ENCODE results near the gene TOM1L2.

TOM1L2 gene

DNA sequence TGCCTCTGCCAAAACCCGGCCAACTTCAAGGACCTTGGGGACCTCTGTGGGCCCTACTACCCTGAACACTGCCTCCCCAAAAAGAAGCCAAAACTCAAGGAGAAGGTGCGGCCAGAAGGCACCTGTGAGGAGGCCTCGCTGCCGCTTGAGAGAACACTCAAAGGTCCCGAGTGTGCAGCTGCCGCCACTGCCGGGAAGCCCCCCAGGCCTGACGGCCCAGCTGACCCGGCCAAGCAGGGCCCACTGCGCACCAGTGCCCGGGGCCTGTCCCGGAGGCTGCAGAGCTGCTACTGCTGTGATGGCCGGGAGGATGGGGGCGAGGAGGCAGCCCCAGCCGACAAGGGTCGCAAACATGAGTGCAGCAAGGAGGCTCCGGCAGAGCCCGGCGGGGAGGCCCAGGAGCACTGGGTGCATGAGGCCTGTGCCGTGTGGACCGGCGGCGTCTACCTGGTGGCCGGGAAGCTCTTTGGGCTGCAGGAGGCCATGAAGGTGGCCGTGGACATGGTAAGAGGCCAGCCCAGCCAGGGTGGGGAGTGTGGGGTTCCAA lies 174.1 kb downstream of the TOM1L2 start:
- no peak for DNase-seq

DNA sequence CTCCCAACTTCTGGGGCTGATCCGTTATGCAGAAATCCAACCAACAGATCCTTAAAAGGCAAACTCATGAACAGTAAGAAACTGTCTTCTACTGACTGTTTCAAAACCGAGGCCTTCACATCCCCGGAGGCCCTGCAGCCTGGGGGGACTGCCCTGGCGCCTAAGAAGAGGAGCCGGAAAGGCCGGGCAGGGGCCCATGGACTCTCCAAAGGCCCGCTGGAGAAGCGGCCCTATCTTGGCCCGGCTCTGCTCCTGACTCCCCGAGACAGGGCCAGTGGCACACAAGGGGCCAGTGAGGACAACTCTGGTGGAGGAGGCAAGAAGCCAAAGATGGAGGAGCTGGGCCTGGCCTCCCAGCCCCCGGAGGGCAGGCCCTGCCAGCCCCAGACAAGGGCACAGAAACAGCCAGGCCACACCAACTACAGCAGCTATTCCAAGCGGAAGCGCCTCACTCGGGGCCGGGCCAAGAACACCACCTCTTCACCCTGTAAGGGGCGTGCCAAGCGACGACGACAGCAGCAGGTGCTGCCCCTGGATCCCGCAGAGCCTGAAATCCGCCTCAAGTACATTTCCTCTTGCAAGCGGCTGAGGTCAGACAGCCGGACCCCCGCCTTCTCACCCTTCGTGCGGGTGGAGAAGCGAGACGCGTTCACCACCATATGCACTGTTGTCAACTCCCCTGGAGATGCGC lies 174.9 kb downstream of the TOM1L2 start:
- DNase-seq = no peak

- no peak for DNase-seq
Measured at GRCh38 chr17:17796787-17797061, 175.5 kb downstream of the TOM1L2 start.

- no peak for DNase-seq
Measured at GRCh38 chr17:17795946-17796786, 176.0 kb downstream of the TOM1L2 start.

GRCh38 chr17:17795296-17795695 lies 176.9 kb downstream of the TOM1L2 start:
- DNase-seq = no peak

DNA sequence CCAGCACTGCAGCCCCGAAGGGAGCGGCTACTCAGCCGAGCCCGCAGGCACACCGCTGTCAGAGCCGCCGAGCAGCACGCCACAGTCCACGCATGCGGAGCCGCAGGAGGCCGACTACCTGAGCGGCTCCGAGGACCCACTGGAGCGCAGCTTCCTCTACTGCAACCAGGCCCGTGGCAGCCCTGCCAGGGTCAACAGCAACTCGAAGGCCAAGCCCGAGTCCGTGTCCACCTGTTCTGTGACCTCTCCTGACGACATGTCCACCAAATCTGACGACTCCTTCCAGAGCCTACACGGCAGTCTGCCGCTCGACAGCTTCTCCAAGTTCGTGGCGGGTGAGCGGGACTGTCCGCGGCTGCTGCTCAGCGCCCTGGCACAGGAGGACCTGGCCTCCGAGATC lies 177.8 kb downstream of the TOM1L2 start:
- DNase-seq = no peak

All from NCI-H510A (cell line).